Measurements from ENCODE around the gene RFX2. TPM values are rescaled to one million over a fixed set of nuclear protein-coding genes. Genes with fewer than 3 reads are reported as not detected.

RFX2 gene
- total and polyA plus RNA-seq, 7 donors, result 1.2 to 21.2 (median 14.3) TPM

DNA sequence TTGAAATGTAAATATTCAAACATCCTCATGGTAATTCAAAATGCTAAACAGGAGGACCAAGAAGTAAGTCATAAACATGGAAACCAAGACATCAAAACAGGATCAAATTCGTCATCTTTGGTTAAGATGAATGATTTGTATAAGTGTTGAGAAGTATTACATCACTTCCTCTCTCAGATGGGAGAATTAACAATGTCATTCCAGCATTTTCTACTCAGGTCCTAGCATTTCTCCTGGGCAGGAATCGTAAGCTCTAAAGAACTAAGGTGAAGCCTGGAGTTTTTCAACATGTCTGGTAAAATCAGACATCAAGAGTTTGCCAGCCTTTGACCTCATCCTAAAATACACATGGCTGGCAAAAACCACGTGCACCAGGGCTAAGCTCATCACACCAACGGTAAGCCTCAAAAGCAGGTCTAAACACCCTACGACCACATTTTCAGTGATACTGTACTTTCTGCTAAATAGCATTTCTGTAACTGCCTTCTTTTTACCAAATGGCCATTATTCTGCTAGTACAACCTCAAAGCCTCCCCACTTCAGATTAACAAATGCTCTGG is 157.2 kb downstream of the RFX2 start:
- no peaks in the 10 kb centered on the region for H3K36me3 ChIP-seq
- peak; percentile 22 for DNase-seq
- peak overlapping the region; percentile 82 to 92 (median 88) for H3K27ac ChIP-seq
- H3K4me3 ChIP-seq, result no peak overlapping the region
- no peaks in the 10 kb centered on the region for H3K9me3 ChIP-seq
- intact Hi-C loops (cut with DNase I), result no loop called here
- H3K4me1 ChIP-seq, result peaks cover 0 to 99% (median 93%) of the 10 kb centered on the region in 4 donors
- TF ChIP-seq EP300 (IDR thresholded peaks at IDR 0.05), result no peak
- TF ChIP-seq POLR2AphosphoS5 (IDR thresholded peaks at IDR 0.05), result peak in 1 of 4 donors; percentile 14
- no peak for TF ChIP-seq POLR2A (IDR thresholded peaks at IDR 0.05)
- TF ChIP-seq, protein P1, sequence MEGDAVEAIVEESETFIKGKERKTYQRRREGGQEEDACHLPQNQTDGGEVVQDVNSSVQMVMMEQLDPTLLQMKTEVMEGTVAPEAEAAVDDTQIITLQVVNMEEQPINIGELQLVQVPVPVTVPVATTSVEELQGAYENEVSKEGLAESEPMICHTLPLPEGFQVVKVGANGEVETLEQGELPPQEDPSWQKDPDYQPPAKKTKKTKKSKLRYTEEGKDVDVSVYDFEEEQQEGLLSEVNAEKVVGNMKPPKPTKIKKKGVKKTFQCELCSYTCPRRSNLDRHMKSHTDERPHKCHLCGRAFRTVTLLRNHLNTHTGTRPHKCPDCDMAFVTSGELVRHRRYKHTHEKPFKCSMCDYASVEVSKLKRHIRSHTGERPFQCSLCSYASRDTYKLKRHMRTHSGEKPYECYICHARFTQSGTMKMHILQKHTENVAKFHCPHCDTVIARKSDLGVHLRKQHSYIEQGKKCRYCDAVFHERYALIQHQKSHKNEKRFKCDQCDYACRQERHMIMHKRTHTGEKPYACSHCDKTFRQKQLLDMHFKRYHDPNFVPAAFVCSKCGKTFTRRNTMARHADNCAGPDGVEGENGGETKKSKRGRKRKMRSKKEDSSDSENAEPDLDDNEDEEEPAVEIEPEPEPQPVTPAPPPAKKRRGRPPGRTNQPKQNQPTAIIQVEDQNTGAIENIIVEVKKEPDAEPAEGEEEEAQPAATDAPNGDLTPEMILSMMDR (IDR thresholded peaks at IDR 0.05), result no peak
- H3K27me3 ChIP-seq, result no peaks in the 10 kb centered on the region
- WGBS, 2 donors, result 62 to 75% methylated on average over 5 of the region's 5 CpGs

DNA sequence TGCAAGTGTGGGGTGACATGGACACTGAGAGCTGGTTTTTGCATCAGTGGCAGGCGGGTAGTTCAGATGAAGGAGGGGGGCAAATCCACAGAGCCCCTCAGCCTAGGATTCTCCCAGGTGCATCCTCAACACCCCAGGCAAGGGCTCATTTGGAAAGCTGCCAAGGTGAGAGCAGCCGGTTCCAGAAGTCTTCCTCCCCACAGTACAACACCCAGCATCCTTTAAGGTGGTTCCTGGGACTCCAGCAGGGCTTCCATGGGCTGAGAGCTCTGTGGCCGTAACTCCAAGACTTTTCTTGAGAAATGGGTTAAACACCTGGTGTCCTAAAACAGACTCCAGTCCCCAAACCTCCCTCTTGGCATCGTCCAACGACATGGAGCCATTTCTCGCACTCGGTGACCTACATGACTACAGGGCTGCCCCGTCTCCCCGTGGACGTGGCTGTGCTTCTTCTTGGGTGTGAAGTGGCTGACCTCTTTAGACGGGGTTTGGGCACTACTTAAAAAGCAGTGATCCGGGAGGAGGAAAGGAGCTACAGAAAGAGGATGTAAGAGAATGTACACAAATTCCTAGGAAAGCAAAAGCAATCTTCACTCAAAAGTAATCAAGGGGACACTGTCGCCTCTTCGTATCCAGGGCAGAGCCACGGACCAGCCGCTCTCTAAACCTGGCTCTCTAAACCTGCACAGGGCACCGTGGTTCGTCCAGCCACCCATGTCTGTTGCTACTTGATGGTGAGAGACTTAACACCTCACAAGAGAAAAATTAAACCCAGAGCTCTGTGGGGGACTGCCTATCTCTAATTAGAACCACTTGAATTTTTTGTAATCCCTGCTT is 157.9 kb downstream of the RFX2 start:
- H3K36me3 ChIP-seq, result no peaks in the 10 kb centered on the region
- H3K9me3 ChIP-seq, result no peaks in the 10 kb centered on the region
- TF ChIP-seq POLR2A (IDR thresholded peaks at IDR 0.05), result no peak
- peak overlapping the region; percentile 82 to 92 (median 88) for H3K27ac ChIP-seq
- peaks cover 0 to 100% (median 99%) of the 10 kb centered on the region in 4 donors for H3K4me1 ChIP-seq
- H3K4me3 ChIP-seq, result no peak overlapping the region
- no peaks in the 10 kb centered on the region for H3K27me3 ChIP-seq
- 77 to 83% methylated on average over 18 of the region's 18 CpGs for WGBS, 2 donors
- intact Hi-C loops (cut with DNase I), result no loop called here
- DNase-seq, result peak; percentile 67

DNA sequence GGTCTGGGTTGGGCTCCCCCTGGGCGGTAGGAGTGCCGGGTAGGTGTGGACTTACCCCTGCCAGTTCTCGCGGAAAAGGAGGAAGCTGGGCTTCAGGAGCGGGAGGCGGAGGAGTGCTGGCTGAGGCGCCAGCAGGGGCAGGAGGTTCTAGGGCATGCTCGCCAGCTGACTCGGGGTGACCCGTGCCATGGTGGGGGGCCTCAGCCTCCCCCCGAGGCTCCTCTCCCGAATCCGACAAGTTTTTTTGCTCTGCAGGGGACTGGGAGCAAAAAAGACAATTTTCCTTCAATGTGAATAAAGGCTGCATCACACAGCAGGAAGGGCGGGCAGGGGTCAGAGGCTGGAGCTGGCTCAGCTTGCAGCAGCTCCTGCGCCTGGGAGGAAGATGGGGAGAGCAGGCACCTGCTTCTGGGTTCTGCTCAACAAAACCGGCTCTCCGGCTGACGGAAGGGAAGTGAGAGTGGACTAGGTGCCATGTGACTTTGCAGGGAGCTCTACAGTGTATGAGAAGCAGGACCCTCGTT is 158.9 kb downstream of the RFX2 start:
- TF ChIP-seq, protein P1 (IDR thresholded peaks at IDR 0.05), result no peak
- TF ChIP-seq POLR2AphosphoS5 (IDR thresholded peaks at IDR 0.05) (no peak), POLR2A (IDR thresholded peaks at IDR 0.05) (no peak), EP300 (IDR thresholded peaks at IDR 0.05) (no peak)
- 42 to 43% methylated on average over 19 of the region's 19 CpGs for WGBS, 2 donors
- intact Hi-C loops (cut with DNase I), result no loop called here
- Histone ChIP-seq H3K9me3 (no peaks in the 10 kb centered on the region), H3K4me3 (no peak overlapping the region), H3K27me3 (no peaks in the 10 kb centered on the region), H3K27ac (peak overlapping the region; percentile 82 to 92 (median 88)), H3K36me3 (no peaks in the 10 kb centered on the region), H3K4me1 (peaks cover 0 to 100% (median 99%) of the 10 kb centered on the region in 4 donors)
- peak; percentile 66 for DNase-seq

DNA sequence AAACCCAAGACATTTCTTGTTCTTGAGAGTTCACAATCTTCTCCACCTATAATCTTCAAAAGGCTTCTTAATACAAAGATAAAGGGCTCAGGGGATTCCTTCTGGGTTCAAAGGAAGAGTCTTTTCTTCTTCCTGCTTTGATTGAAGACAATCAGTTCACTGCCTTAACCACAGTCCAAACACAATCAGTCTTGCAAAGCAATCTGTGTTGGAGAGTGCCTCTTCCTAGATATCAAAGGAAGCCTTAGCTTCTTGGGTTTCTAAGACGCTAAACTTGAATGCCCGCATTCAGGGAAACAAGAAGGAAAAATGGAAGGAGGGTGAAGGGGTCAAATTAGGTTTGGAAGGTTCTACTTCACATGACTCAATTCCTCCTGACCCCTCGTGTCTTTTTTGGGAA is 159.6 kb downstream of the RFX2 start:
- intact Hi-C loops (cut with DNase I), result no loop called here
- TF ChIP-seq, protein P1 (IDR thresholded peaks at IDR 0.05), result no peak
- no peak for TF ChIP-seq POLR2A (IDR thresholded peaks at IDR 0.05)
- no peak for TF ChIP-seq EP300 (IDR thresholded peaks at IDR 0.05)
- TF ChIP-seq POLR2AphosphoS5 (IDR thresholded peaks at IDR 0.05), result no peak
- 67 to 79% methylated on average over 3 of the region's 3 CpGs for WGBS, 2 donors
- no peaks in the 10 kb centered on the region for H3K36me3 ChIP-seq
- H3K27ac ChIP-seq, result peak overlapping the region; percentile 85 to 92 (median 88)
- no peaks in the 10 kb centered on the region for H3K27me3 ChIP-seq
- H3K9me3 ChIP-seq, result no peaks in the 10 kb centered on the region
- no peak for DNase-seq
- H3K4me1 ChIP-seq, result peaks cover 0 to 100% (median 98%) of the 10 kb centered on the region in 4 donors
- H3K4me3 ChIP-seq, result no peak overlapping the region

DNA sequence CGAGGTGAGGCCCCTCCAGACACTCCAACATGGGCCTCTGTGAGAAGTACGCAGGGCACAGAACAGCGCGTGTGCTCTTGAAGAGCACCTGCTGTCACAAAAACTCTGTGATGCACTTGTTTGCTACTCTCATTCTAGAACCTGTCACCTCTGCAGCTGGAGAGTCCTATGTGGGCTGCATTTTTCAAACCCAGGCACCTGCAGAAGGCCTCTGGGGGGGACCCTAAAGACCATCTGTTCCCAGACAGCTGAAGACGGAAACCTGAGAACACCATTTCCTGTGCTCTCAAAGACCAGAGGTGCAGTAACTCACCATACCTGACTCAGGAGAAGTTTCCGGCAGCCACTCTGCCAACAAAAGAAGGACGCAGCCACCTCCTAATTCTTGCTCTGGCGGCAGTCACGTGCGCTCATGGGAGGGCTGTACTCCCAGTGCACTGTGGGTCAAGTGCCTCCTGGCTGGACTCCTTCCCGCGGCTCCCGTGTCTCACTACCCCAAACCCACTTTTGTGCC is 160.5 kb downstream of the RFX2 start:
- intact Hi-C loops (cut with DNase I), result no loop called here
- peaks cover 0 to 95% (median 92%) of the 10 kb centered on the region in 4 donors for H3K4me1 ChIP-seq
- WGBS, 2 donors, result 65 to 92% methylated on average over 13 of the region's 13 CpGs
- no peaks in the 10 kb centered on the region for H3K27me3 ChIP-seq
- H3K9me3 ChIP-seq, result no peaks in the 10 kb centered on the region
- peak overlapping the region; percentile 85 to 92 (median 88) for H3K27ac ChIP-seq
- H3K4me3 ChIP-seq, result no peak overlapping the region
- no peak for DNase-seq
- no peaks in the 10 kb centered on the region for H3K36me3 ChIP-seq
- peak in 1 of 4 donors; percentile 6 for TF ChIP-seq POLR2AphosphoS5 (IDR thresholded peaks at IDR 0.05)
- TF ChIP-seq, protein P1 (IDR thresholded peaks at IDR 0.05), result no peak
